Neural progenitor cell (in vitro differentiated cells): Measurements from ENCODE around the gene MYO1B.

ENCODE experiments used
- CTCF ChIP-seq: fragments of 200-600 bp; sonication (generic); IDR thresholded peaks from 2 replicates; pipeline ENCODE4 v1.5.1; 2017; ENCODE audit warnings: antibody characterized with exemption, mild to moderate bottlenecking
- EZH2 ChIP-seq: fragments of 200-600 bp; sonication (generic); IDR thresholded peaks from 2 replicates; pipeline ENCODE4 v1.6.1; 2017; ENCODE audit warnings: antibody characterized with exemption, mild to moderate bottlenecking, moderate library complexity
- EZH2phosphoT487 ChIP-seq: fragments of 200-600 bp; sonication (generic); IDR thresholded peaks from 2 replicates; pipeline ENCODE4 v1.6.1; 2017; ENCODE audit warnings: antibody characterized with exemption

GRCh38 chr2:191325651-191326365, 80.6 kb downstream of the MYO1B start:
- no peak for TF ChIP-seq CTCF
- TF ChIP-seq EZH2, result no peak
- TF ChIP-seq EZH2phosphoT487, result no peak
